A549 treated with Hydrocortisone at 1 μM for 4 hours (cell line): ENCODE measurements around the gene UNC13D. TPM values are rescaled to one million over a fixed set of nuclear protein-coding genes. Genes with fewer than 3 reads are reported as not detected.

Experiments
- total RNA-seq: library from RNA; stranded (reverse); fragments of 200-300 nt; extraction: Qiagen RNA extraction; gene quantifications from 5 replicates; pipeline ENCODE4 v1.2.3, GENCODE V29; 2022

The UNC13D gene
- total RNA-seq = 5.0 to 6.8 TPM (median 5.9 TPM) in 5 replicates

DNA sequence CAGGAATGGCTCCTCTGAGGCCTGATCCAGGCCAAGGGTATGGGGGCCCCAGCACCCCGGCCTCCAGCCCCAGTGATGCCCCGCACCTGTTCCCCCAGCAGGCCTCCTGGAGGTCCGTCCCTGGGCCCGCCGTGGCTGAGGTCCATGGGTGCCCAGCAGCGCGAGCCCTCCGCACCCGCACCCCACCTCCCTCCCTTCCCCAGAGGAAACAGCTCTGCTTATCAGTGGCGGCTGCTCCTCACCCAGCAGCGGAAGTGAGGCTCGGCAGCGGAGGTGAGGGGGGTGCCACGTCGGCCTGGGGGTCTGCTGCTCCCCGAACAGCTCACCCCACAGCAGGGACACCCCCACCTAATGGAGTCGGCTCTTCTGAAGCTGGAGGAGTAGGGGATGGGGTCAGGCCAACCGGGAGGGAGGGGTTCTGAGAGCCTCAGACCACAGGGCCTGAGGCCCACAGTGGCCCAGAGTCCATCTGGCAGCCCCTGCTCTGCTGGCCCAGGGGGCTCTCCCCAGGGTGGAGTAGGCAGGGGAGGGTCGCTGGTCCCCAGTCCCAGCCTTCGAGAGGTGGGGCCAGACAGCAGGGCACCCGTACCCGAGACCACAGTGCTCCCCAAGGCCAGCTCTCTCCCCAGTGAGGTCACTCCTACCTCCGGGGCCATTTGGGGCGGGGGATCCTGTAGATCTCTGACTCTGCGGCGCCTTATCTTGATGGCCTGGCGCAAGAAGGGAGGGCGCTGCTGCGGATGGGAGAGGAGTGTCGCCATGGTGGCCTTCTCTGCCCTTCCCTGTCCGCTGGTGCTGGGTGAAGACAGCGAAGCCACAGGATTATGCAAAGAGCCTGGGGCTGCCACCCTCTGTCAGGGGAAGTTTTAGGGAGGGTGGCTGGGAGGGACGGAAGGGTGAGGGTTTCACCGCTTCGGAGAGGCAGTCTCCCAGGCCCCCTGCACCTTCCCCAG is at the start of gene UNC13D:
UNC13D (minus strand) TSS at position 828 of the 953 bp plus-strand sequence; CDS start at position 761, 67 bp downstream.

DNA sequence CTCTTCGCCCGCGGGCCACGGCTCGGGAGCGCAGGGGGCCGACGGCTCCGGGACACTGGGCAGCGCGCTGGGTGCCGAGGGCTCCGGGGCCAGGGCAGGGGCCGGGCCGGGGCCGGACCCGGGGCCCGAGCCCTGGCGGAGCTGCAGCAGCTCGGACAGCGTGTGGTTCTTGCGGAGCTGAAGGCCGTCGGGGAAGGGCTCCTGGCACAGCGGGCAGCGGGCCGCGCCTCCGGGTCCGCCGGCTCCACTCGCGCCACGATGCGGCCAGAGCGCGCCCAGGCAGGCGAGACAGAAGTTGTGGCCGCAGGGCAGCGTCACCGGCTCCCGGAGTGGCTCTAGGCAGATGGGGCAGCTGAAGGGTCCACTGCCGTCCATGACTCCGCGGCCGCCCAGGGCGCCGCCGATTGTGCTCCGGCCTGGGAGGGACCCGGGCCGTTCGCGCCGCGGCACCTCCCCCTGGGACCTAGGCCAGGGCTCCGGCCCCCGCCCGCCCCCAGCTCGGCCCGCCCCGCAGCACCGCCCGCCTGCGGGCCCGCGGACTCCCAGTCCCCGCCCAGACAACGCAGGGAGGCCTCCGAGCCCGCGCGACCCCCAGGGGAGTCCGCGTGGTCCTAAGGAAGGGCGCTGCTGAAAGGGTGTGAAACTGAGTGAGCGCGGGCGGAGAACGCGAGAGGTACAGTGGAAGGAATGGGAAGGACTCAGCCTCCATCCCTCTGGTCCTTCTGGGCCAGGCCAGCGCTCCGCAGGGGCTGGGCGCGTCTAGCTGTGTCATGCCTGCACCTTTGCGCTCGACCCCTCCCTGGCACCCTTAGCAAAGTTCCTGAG is 34.2 kb upstream of the UNC13D start, which contains the start of gene TRIM47:
TRIM47 (minus strand) TSS at position 408 of the 825 bp plus-strand sequence; CDS start at position 375, 33 bp downstream.

DNA sequence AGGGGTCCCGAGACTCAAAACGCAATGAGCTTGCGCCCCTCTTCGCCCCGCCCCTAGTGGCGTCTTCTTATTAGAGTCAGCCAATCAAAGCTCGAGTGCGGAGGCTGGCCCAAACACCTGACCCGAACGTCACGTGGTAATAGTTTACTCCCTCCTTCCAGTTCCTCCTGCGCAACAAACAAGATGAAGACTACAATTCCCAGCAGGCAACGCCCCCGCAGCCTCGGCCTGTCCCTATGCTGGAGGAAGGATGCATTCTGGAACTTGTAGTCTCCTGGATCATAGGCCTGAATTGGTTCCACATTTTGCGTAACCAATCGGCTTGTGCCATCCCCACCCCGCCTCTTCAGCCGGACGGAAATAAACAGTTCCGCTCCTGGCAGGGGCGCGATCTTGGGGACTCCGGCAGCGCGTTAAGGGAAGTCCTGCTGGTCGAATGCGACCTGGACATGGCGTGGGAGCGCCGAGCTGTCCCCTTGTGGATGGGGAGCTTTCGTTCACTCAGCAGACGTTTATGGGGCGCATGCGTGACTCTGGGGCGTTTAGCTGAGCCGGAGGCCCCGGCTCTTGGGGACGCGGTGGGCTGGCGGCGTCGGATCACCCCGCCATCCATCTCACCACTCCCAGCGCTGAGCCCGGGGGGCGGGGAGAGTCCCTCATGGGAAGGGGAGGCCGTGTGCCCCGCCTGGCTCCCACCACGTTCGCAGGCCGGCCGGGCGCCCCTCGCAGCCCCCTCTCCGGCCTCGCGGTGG is 11.3 kb upstream of the UNC13D start, which contains the start of gene WBP2:
WBP2 (minus strand) TSS at position 26 of the 752 bp plus-strand sequence. CDS start 38 bp downstream, outside the sequence.

DNA sequence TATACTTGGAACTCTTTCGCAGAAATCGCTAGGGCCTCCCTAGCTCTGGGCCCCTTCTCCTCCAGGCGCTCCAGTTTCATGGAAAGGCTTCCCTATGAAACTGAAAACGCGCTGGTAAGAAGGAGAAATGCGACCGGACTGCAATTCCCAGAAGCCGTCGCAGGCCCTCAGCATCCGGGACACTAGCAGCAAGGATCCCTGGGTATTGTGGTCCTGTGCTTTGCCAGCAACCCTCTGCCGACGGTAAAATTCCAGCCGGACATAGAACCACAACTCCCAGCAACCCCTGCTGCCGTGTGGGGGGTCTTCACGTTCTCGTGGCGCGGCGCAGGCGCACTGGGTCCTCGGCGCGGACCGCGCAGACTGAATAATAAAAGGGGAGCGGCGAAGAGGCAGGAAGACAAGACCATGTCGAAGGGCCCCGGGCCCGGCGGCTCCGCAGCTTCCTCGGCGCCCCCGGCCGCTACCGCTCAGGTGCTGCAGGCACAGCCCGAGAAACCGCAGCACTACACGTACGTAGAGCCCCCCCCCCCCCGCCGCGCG is 59.7 kb downstream of the UNC13D start, which contains the start of gene UNK:
UNK (plus strand) TSS at position 334 of the 543 bp plus-strand sequence; CDS start at position 409, 75 bp downstream.

Other genes with a start within 250 kb of the UNC13D start
- gene SMIM5, start 211.0 kb downstream of the UNC13D start, total RNA-seq = 0.59 to 1.1 TPM (median 0.89 TPM) in 5 replicates
- 27.0 to 29.2 TPM (median 28.4 TPM) in 5 replicates for gene RECQL5, start 177.2 kb downstream of the UNC13D start, total RNA-seq
- 116 to 146 TPM (median 124 TPM) in 5 replicates for gene SAP30BP, start 177.1 kb downstream of the UNC13D start, total RNA-seq
- 88.7 to 126 TPM (median 108 TPM) in 5 replicates for gene ITGB4, start 122.9 kb downstream of the UNC13D start, total RNA-seq
- 56.1 to 85.9 TPM (median 74.7 TPM) in 5 replicates for gene GALK1, start 79.2 kb downstream of the UNC13D start, total RNA-seq
- gene UNK, start 59.6 kb downstream of the UNC13D start, total RNA-seq = 23.3 to 29.5 TPM (median 28.0 TPM) in 5 replicates
- gene WBP2, start 10.9 kb upstream of the UNC13D start, total RNA-seq = 78.8 to 101 TPM (median 86.8 TPM) in 5 replicates
- gene TRIM47, start 34.2 kb upstream of the UNC13D start, total RNA-seq = 134 to 188 TPM (median 179 TPM) in 5 replicates
- 31.1 to 41.1 TPM (median 35.9 TPM) in 5 replicates for gene TRIM65, start 52.5 kb upstream of the UNC13D start, total RNA-seq
- 90.5 to 127 TPM (median 118 TPM) in 5 replicates for gene MRPL38, start 60.5 kb upstream of the UNC13D start, total RNA-seq
- 5.8 to 8.8 TPM (median 7.4 TPM) in 5 replicates for gene FBF1, start 96.6 kb upstream of the UNC13D start, total RNA-seq
- gene ACOX1, start 134.8 kb upstream of the UNC13D start, total RNA-seq = 14.4 to 19.8 TPM (median 16.1 TPM) in 5 replicates
- 22.1 to 25.6 TPM (median 24.6 TPM) in 5 replicates for gene TEN1, start 134.8 kb upstream of the UNC13D start, total RNA-seq
- 2.8 to 5.7 TPM (median 4.7 TPM) in 5 replicates for gene CDK3, start 156.5 kb upstream of the UNC13D start, total RNA-seq
- 14.7 to 18.8 TPM (median 16.8 TPM) in 5 replicates for gene EVPL, start 182.9 kb upstream of the UNC13D start, total RNA-seq
- 80.7 to 90.9 TPM (median 85.2 TPM) in 5 replicates for gene SRP68, start 228.1 kb upstream of the UNC13D start, total RNA-seq
- gene GALR2, start 230.4 kb upstream of the UNC13D start, total RNA-seq = 0.89 to 1.8 TPM (median 1.7 TPM) in 5 replicates
- 0.13 to 0.53 TPM (median 0.33 TPM) in 5 replicates for gene ZACN, start 234.8 kb upstream of the UNC13D start, total RNA-seq